ENCODE measurements around the gene STUM.
"Not testable (repeated sequence)": the region's sequence is repeated elsewhere in the genome, so short reads cannot be mapped to it uniquely, and the experiment has no call there.

STUM gene

DNA sequence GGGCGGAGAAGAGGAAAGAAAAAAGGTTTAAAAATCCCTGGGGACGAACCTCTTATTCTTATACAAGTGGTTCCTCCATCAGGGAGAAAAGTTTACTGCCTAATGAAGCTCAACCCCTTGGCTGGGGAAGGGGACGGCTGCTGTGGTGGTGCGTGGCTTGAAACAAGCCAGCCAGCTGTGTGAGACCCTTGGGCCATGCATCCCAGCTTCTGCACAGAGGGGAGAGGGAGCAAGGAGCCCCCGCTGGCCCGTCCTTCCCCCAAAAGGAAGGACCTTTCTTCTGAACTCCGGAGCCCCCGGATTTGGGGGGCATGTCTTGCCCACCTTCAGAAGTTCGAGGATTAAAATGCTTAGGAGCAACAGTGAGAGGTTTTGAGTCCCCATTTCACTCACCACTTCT is 67.3 kb downstream of the STUM start:
- H3K27me3 ChIP-seq (replicated peaks; ENCODE audit: insufficient read depth, low read length): no peaks in the 10 kb centered on the region
- H3F3A ChIP-seq (ENCODE audit: insufficient read depth, low read length): no peaks in the 10 kb centered on the region
- no peak overlapping the region for H3K4me3 ChIP-seq (ENCODE audit: low read length)
- TF ChIP-seq, protein P1, sequence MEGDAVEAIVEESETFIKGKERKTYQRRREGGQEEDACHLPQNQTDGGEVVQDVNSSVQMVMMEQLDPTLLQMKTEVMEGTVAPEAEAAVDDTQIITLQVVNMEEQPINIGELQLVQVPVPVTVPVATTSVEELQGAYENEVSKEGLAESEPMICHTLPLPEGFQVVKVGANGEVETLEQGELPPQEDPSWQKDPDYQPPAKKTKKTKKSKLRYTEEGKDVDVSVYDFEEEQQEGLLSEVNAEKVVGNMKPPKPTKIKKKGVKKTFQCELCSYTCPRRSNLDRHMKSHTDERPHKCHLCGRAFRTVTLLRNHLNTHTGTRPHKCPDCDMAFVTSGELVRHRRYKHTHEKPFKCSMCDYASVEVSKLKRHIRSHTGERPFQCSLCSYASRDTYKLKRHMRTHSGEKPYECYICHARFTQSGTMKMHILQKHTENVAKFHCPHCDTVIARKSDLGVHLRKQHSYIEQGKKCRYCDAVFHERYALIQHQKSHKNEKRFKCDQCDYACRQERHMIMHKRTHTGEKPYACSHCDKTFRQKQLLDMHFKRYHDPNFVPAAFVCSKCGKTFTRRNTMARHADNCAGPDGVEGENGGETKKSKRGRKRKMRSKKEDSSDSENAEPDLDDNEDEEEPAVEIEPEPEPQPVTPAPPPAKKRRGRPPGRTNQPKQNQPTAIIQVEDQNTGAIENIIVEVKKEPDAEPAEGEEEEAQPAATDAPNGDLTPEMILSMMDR (IDR thresholded peaks at IDR 0.05; ENCODE audit: low read length): no peak
- TF ChIP-seq EZH2 (optimal IDR thresholded peaks at IDR 0.05; ENCODE audit: low read depth, low read length) (no peak), EZH2phosphoT487 (IDR thresholded peaks at IDR 0.05; ENCODE audit: low read length) (no peak)
- H3K27ac ChIP-seq (ENCODE audit: low read length): no peak overlapping the region
- H3K4me2 ChIP-seq (ENCODE audit: low read depth, low read length): no peak overlapping the region
- no peaks in the 10 kb centered on the region for H3K9me3 ChIP-seq (replicated peaks; ENCODE audit: insufficient read depth, low read length)
- no peaks in the 10 kb centered on the region for H3K36me3 ChIP-seq (replicated peaks; ENCODE audit: insufficient read depth, low read length)
- no peak for DNase-seq
- no peaks in the 10 kb centered on the region for H4K20me1 ChIP-seq (ENCODE audit: insufficient read depth, low read length)
- H3K9ac ChIP-seq (ENCODE audit: low read length): no peak overlapping the region
- no peaks in the 10 kb centered on the region for H3K79me2 ChIP-seq (ENCODE audit: low read length)
- no peaks in the 10 kb centered on the region for H3K4me1 ChIP-seq (ENCODE audit: low read length)
- no peak overlapping the region for H2AFZ ChIP-seq (ENCODE audit: low read length)
- no peaks in the 10 kb centered on the region for H3K9me2 ChIP-seq (replicated peaks; ENCODE audit: insufficient read depth, low read length)

DNA sequence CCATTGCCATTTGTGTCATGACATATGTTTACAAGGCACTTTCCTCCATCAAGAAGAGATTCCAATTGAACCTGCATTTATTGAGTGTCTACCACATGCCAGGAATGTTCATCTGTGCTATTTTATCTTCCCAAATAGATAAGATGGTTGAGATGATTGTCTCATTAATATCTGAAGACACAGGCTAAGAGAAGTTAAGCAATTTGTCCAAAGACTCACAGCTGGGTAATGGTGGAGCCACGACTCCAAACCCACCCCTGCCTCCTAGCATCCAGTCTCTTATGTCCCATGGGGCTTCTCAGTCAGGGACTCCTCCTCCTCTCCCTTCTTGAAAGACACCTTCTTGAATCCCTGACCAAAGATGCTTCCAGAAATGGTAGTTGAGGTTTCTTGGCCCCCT is 68.1 kb downstream of the STUM start:
- Histone ChIP-seq H3K79me2 (ENCODE audit: low read length) (no peaks in the 10 kb centered on the region), H3K4me3 (ENCODE audit: low read length) (no peak overlapping the region), H3K9ac (ENCODE audit: low read length) (no peak overlapping the region), H3K27me3 (replicated peaks; ENCODE audit: insufficient read depth, low read length) (no peaks in the 10 kb centered on the region), H3K27ac (ENCODE audit: low read length) (no peak overlapping the region), H3K4me1 (ENCODE audit: low read length) (no peaks in the 10 kb centered on the region), H3K36me3 (replicated peaks; ENCODE audit: insufficient read depth, low read length) (no peaks in the 10 kb centered on the region), H4K20me1 (ENCODE audit: insufficient read depth, low read length) (no peaks in the 10 kb centered on the region), H2AFZ (ENCODE audit: low read length) (no peak overlapping the region), H3K9me2 (replicated peaks; ENCODE audit: insufficient read depth, low read length) (no peaks in the 10 kb centered on the region), H3K9me3 (replicated peaks; ENCODE audit: insufficient read depth, low read length) (no peaks in the 10 kb centered on the region), H3F3A (ENCODE audit: insufficient read depth, low read length) (no peaks in the 10 kb centered on the region), H3K4me2 (ENCODE audit: low read depth, low read length) (no peak overlapping the region)
- no peak for DNase-seq
- TF ChIP-seq EZH2 (optimal IDR thresholded peaks at IDR 0.05; ENCODE audit: low read depth, low read length) (no peak), EZH2phosphoT487 (IDR thresholded peaks at IDR 0.05; ENCODE audit: low read length) (no peak)
- TF ChIP-seq, protein P1 (IDR thresholded peaks at IDR 0.05; ENCODE audit: low read length): no peak

DNA sequence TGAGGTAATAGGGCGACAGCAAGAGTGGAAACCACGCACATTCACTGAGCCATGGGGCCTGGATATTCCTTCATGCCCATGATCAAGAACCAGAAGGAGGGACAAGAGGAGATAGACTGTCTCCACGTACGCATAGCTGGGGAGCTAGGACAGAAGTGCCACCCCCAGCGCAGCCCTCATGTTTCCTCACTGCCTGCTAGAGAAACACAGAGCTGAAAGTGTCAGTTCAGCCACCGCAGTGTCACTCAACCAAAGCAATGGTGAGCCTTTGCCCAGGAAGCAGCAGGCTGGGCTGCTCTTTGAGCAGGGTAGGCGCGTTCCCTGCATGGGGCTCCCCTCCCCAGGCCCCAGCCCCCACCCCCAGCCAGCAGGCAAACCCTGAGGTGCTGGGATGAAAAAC is 68.5 kb downstream of the STUM start:
- Histone ChIP-seq H4K20me1 (ENCODE audit: insufficient read depth, low read length) (no peaks in the 10 kb centered on the region), H2AFZ (ENCODE audit: low read length) (no peak overlapping the region), H3K4me3 (ENCODE audit: low read length) (no peak overlapping the region), H3K9me3 (replicated peaks; ENCODE audit: insufficient read depth, low read length) (no peaks in the 10 kb centered on the region), H3K4me1 (ENCODE audit: low read length) (no peaks in the 10 kb centered on the region), H3K79me2 (ENCODE audit: low read length) (no peaks in the 10 kb centered on the region), H3K4me2 (ENCODE audit: low read depth, low read length) (no peak overlapping the region), H3K36me3 (replicated peaks; ENCODE audit: insufficient read depth, low read length) (no peaks in the 10 kb centered on the region), H3K27ac (ENCODE audit: low read length) (no peak overlapping the region), H3K27me3 (replicated peaks; ENCODE audit: insufficient read depth, low read length) (no peaks in the 10 kb centered on the region), H3F3A (ENCODE audit: insufficient read depth, low read length) (no peaks in the 10 kb centered on the region), H3K9ac (ENCODE audit: low read length) (no peak overlapping the region), H3K9me2 (replicated peaks; ENCODE audit: insufficient read depth, low read length) (no peaks in the 10 kb centered on the region)
- DNase-seq: no peak
- TF ChIP-seq EZH2phosphoT487 (IDR thresholded peaks at IDR 0.05; ENCODE audit: low read length): no peak
- TF ChIP-seq, protein P1 (IDR thresholded peaks at IDR 0.05; ENCODE audit: low read length): no peak
- no peak for TF ChIP-seq EZH2 (optimal IDR thresholded peaks at IDR 0.05; ENCODE audit: low read depth, low read length)

DNA sequence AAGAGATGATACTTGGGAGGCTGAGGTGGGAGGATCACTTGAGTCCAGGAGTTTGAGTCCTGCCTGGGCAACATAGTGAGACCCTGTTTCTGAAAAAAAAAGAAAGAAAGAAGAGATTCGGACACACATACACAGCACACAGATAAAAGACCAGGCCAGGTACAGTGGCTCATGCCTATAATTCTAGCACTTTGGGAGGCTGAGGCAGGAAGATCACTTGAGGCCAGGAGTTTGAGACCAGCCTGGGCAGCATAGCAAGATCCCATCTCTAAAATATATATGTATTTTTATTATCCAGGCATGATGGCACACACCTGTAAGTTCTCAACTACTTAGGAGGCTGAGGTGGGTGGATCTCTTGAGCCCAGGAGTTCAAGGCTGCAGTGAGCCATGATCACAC is 69.2 kb downstream of the STUM start:
- not testable (repeated sequence) for H3K4me3 ChIP-seq (ENCODE audit: low read length); H3K27me3 ChIP-seq (replicated peaks; ENCODE audit: insufficient read depth, low read length)

More for the DNA sequence above, 69.2 kb downstream of the STUM start:
- not testable (repeated sequence) for H3K9me2 ChIP-seq (replicated peaks; ENCODE audit: insufficient read depth, low read length); H3K9ac ChIP-seq (ENCODE audit: low read length); H3K4me2 ChIP-seq (ENCODE audit: low read depth, low read length); H2AFZ ChIP-seq (ENCODE audit: low read length); H3K27ac ChIP-seq (ENCODE audit: low read length); H3K9me3 ChIP-seq (replicated peaks; ENCODE audit: insufficient read depth, low read length); H3F3A ChIP-seq (ENCODE audit: insufficient read depth, low read length); H4K20me1 ChIP-seq (ENCODE audit: insufficient read depth, low read length); DNase-seq; H3K36me3 ChIP-seq (replicated peaks; ENCODE audit: insufficient read depth, low read length); H3K79me2 ChIP-seq (ENCODE audit: low read length); H3K4me1 ChIP-seq (ENCODE audit: low read length)
